Measurements from ENCODE around the gene DNAH7.

- TF ChIP-seq CTCF (IDR thresholded peaks at IDR 0.05): no peak
- TF ChIP-seq POLR2A (IDR thresholded peaks at IDR 0.05): no peak
These were observed 352.2 kb downstream of the DNAH7 start for GRCh38 chr2:195716466-195716865.

Measured in adrenal gland (tissue), 5 donors.